ENCODE data around the gene ARHGAP25.

Gene ARHGAP25, protein sequence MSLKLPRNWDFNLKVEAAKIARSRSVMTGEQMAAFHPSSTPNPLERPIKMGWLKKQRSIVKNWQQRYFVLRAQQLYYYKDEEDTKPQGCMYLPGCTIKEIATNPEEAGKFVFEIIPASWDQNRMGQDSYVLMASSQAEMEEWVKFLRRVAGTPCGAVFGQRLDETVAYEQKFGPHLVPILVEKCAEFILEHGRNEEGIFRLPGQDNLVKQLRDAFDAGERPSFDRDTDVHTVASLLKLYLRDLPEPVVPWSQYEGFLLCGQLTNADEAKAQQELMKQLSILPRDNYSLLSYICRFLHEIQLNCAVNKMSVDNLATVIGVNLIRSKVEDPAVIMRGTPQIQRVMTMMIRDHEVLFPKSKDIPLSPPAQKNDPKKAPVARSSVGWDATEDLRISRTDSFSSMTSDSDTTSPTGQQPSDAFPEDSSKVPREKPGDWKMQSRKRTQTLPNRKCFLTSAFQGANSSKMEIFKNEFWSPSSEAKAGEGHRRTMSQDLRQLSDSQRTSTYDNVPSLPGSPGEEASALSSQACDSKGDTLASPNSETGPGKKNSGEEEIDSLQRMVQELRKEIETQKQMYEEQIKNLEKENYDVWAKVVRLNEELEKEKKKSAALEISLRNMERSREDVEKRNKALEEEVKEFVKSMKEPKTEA

DNA sequence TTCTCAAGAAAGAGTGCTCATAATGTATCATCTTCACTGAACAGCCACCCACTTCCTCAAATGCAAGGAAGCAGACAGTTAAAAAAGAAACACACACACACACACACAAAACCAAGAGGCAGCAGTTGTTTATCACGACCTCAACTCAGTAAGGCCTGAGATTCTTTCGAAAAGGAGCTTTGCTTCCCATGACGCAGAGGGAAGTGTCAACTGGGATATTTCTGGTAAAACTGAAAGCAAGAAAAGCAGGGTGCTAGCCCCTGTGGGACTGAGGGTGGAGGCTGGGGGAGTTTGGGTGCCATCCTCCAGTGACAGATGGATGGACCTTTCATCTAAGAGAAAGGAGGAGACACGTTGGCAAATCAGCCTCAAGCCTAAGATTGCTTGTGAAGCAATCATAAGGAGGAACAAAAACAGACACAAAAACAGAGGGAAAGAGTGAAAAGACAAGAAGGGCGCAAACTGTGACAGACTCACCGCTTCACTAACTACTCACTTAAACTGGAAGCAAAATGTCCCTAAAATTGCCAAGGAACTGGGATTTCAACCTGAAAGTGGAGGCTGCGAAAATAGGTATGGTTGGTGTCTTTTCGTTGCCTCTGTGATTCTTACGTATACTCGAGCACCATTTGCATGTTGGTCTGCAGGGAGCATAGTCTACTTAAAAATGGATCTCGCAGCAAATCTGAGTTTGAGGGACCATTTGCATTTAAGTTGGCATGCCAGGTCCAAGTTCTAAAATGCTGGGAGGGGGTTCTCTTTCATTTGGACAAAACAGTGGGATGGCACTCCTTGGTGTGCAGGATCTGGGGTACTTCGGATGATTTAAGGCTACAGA is at the start of gene ARHGAP25:
TSS of gene ARHGAP25 (plus strand) at position 124 of the 838 bp plus-strand sequence. CDS start at position 513, 389 bp downstream.
- no peak within 1 kb of the TSS for H3K4me3 ChIP-seq (ENCODE audit: low read depth, low read length)
- TF ChIP-seq, protein P1, sequence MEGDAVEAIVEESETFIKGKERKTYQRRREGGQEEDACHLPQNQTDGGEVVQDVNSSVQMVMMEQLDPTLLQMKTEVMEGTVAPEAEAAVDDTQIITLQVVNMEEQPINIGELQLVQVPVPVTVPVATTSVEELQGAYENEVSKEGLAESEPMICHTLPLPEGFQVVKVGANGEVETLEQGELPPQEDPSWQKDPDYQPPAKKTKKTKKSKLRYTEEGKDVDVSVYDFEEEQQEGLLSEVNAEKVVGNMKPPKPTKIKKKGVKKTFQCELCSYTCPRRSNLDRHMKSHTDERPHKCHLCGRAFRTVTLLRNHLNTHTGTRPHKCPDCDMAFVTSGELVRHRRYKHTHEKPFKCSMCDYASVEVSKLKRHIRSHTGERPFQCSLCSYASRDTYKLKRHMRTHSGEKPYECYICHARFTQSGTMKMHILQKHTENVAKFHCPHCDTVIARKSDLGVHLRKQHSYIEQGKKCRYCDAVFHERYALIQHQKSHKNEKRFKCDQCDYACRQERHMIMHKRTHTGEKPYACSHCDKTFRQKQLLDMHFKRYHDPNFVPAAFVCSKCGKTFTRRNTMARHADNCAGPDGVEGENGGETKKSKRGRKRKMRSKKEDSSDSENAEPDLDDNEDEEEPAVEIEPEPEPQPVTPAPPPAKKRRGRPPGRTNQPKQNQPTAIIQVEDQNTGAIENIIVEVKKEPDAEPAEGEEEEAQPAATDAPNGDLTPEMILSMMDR (IDR thresholded peaks at IDR 0.05; ENCODE audit: control insufficient read depth, extremely low read depth, insufficient read depth) = no peak
- no peak for DNase-seq (ENCODE audit: low read depth)

DNA sequence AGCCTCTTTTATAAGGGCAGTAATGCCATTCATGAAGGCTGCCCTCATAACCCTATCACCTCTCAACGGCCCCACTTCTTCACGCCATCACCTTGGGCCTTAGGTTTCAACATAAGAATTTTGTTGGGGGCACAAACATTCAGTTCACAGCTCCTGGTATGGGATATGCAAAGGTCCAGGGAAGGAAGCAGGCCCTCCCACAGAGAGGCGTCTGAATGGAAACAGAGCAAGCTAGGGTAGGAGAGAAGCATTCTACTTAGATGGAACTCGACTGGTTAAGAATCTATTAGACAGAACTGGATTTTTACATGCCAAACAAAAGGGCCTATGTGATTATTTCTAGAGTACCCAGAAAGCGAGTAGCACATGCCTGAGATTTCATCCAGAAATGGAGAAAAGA is 48.4 kb upstream of the ARHGAP25 start:
- TF ChIP-seq, protein P1 (IDR thresholded peaks at IDR 0.05; ENCODE audit: control insufficient read depth, extremely low read depth, insufficient read depth) = no peak
- DNase-seq (ENCODE audit: low read depth) = no peak
- no peak overlapping the region for H3K4me3 ChIP-seq (ENCODE audit: low read depth, low read length)

- H3K4me3 ChIP-seq (ENCODE audit: low read depth, low read length) = no peak overlapping the region
- TF ChIP-seq, protein P1 (IDR thresholded peaks at IDR 0.05; ENCODE audit: control insufficient read depth, extremely low read depth, insufficient read depth) = no peak
- no peak for DNase-seq (ENCODE audit: low read depth)
Measured at GRCh38 chr2:68687018-68687417, 47.6 kb upstream of the ARHGAP25 start.

- TF ChIP-seq, protein P1 (IDR thresholded peaks at IDR 0.05; ENCODE audit: control insufficient read depth, extremely low read depth, insufficient read depth) = no peak
- DNase-seq (ENCODE audit: low read depth) = no peak
- H3K4me3 ChIP-seq (ENCODE audit: low read depth, low read length) = no peak overlapping the region
Measured at GRCh38 chr2:68689553-68690537, 44.8 kb upstream of the ARHGAP25 start.

GRCh38 chr2:68690851-68691250 is 43.8 kb upstream of the ARHGAP25 start:
- TF ChIP-seq, protein P1 (IDR thresholded peaks at IDR 0.05; ENCODE audit: control insufficient read depth, extremely low read depth, insufficient read depth) = no peak
- H3K4me3 ChIP-seq (ENCODE audit: low read depth, low read length) = no peak overlapping the region
- no peak for DNase-seq (ENCODE audit: low read depth)

DNA sequence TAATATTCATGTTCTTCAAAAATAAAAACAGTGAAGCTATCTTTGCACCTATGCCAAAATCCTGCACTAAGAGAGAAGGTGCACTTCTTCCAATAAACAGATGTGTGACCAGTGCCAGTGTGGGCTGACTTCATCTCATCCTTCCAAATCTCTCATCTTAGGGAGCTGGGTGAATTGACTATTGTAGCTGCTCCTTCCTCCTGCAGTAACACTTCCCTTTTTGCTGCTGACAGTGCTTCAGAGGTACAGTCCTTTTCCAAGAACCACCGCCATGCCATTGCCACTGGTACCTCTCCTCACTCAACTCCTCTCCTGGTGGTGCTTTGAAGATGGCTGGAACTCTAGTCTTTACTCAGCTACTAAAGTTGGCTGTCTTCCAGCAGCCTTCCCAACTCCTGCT is 42.1 kb upstream of the ARHGAP25 start:
- TF ChIP-seq, protein P1 (IDR thresholded peaks at IDR 0.05; ENCODE audit: control insufficient read depth, extremely low read depth, insufficient read depth) = no peak
- H3K4me3 ChIP-seq (ENCODE audit: low read depth, low read length) = no peak overlapping the region

More for the DNA sequence above, 42.1 kb upstream of the ARHGAP25 start:
- DNase-seq (ENCODE audit: low read depth) = no peak

Measured in LNCaP clone FGC (cell line).